ENCODE data around the gene EML4. TPM values are rescaled to one million over a fixed set of nuclear protein-coding genes. Genes with fewer than 3 reads are reported as not detected.

EML4 gene
- total and polyA plus RNA-seq, 9 donors = 11.6 to 46.5 (median 31.5) TPM

DNA sequence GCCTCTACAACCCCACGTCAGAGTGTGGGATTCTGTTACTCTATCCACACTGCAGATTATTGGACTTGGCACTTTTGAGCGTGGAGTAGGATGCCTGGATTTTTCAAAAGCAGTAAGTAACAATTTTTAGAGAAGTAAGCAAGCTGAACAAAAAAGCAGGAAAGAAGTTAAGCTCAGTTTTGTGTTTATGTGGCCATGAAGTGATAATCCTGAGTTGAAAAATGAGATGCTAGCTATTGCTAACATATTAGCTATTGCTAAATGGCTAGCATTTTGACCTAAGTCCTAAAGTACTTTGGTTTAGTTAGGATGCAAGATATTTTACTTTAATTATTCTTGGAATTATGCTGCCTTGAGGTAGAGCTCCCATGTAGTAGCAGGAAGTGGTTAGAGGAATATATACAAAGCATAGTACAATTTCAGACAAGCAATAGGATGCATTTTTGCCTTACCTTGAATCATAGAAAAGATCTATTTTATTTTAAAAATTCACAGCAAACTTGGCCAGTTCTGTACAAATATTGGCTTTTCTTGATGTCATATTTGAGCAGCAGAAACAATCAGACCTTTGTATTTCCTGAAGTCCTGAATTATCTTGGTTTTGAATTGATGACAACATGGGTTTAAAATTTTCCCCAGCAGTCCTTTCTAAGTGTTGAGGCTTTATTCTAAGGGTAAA is 117.3 kb downstream of the EML4 start:
- no peak for TF ChIP-seq EP300 (IDR thresholded peaks at IDR 0.05)
- no peak for TF ChIP-seq POLR2A (IDR thresholded peaks at IDR 0.05)
- TF ChIP-seq, protein P1, sequence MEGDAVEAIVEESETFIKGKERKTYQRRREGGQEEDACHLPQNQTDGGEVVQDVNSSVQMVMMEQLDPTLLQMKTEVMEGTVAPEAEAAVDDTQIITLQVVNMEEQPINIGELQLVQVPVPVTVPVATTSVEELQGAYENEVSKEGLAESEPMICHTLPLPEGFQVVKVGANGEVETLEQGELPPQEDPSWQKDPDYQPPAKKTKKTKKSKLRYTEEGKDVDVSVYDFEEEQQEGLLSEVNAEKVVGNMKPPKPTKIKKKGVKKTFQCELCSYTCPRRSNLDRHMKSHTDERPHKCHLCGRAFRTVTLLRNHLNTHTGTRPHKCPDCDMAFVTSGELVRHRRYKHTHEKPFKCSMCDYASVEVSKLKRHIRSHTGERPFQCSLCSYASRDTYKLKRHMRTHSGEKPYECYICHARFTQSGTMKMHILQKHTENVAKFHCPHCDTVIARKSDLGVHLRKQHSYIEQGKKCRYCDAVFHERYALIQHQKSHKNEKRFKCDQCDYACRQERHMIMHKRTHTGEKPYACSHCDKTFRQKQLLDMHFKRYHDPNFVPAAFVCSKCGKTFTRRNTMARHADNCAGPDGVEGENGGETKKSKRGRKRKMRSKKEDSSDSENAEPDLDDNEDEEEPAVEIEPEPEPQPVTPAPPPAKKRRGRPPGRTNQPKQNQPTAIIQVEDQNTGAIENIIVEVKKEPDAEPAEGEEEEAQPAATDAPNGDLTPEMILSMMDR (IDR thresholded peaks at IDR 0.05) = no peak

GRCh38 chr2:42288811-42289210 is 119.7 kb downstream of the EML4 start:
- no peaks in the 10 kb centered on the region for H3K9me3 ChIP-seq
- no peaks in the 10 kb centered on the region for H3K4me1 ChIP-seq (ENCODE audit: insufficient read depth)
- H3K27ac ChIP-seq = no peak overlapping the region
- intact Hi-C loops (cut with DNase I) = no loop called here
- no peak for DNase-seq
- 92 to 98% (median 97%) methylated on average over 1 of the region's 1 CpG for WGBS, 3 donors
- no peaks in the 10 kb centered on the region for H3K36me3 ChIP-seq
- H3K4me3 ChIP-seq = no peak overlapping the region
- TF ChIP-seq EP300 (IDR thresholded peaks at IDR 0.05) = no peak
- TF ChIP-seq, protein P1 (IDR thresholded peaks at IDR 0.05) = no peak
- TF ChIP-seq POLR2A (IDR thresholded peaks at IDR 0.05) = no peak
- H3K27me3 ChIP-seq = no peaks in the 10 kb centered on the region

More for the DNA sequence above, 117.3 kb downstream of the EML4 start:
- no peaks in the 10 kb centered on the region for H3K4me1 ChIP-seq (ENCODE audit: insufficient read depth)
- no peaks in the 10 kb centered on the region for H3K27me3 ChIP-seq
- no peak for DNase-seq
- intact Hi-C loops (cut with DNase I) = no loop called here
- H3K4me3 ChIP-seq = no peak overlapping the region
- 87 to 97% (median 96%) methylated on average over 2 of the region's 2 CpGs for WGBS, 3 donors
- no peak overlapping the region for H3K27ac ChIP-seq
- no peaks in the 10 kb centered on the region for H3K9me3 ChIP-seq
- no peaks in the 10 kb centered on the region for H3K36me3 ChIP-seq

- DNase-seq = no peak
- no peaks in the 10 kb centered on the region for H3K27me3 ChIP-seq
- H3K4me1 ChIP-seq (ENCODE audit: insufficient read depth) = no peaks in the 10 kb centered on the region
- H3K9me3 ChIP-seq = no peaks in the 10 kb centered on the region
- TF ChIP-seq EP300 (IDR thresholded peaks at IDR 0.05) (no peak), POLR2A (IDR thresholded peaks at IDR 0.05) (no peak)
- TF ChIP-seq, protein P1 (IDR thresholded peaks at IDR 0.05) = no peak
- no peak overlapping the region for H3K4me3 ChIP-seq
- H3K27ac ChIP-seq = no peak overlapping the region
- 91 to 96% (median 93%) methylated on average over 4 of the region's 4 CpGs for WGBS, 3 donors
- H3K36me3 ChIP-seq = no peaks in the 10 kb centered on the region
- intact Hi-C loops (cut with DNase I) = no loop called here
These were observed 120.1 kb downstream of the EML4 start for GRCh38 chr2:42289222-42289621.

- whole genome bisulfite sequencing, 3 donors = 95 to 96% (median 96%) methylated on average over 8 of the region's 8 CpGs
- H3K36me3 ChIP-seq = no peaks in the 10 kb centered on the region
These were observed 120.9 kb downstream of the EML4 start for GRCh38 chr2:42290005-42290404.

More at GRCh38 chr2:42290005-42290404, 120.9 kb downstream of the EML4 start:
- intact Hi-C loops (cut with DNase I) = no loop called here
- Histone ChIP-seq H3K4me1 (ENCODE audit: insufficient read depth) (no peaks in the 10 kb centered on the region), H3K27ac (no peak overlapping the region), H3K27me3 (no peaks in the 10 kb centered on the region), H3K9me3 (no peaks in the 10 kb centered on the region), H3K4me3 (no peak overlapping the region)
- no peak for DNase-seq
- TF ChIP-seq EP300 (IDR thresholded peaks at IDR 0.05) (no peak), POLR2A (IDR thresholded peaks at IDR 0.05) (no peak)
- TF ChIP-seq, protein P1 (IDR thresholded peaks at IDR 0.05) = no peak

Measured in ovary (tissue), 9 donors.